ENCODE results near the gene HSP90AB1. TPM values are rescaled to one million over a fixed set of nuclear protein-coding genes. Genes with fewer than 3 reads are reported as not detected.

HSP90AB1 gene
- total RNA-seq, 1 experiment from 2014 or later: 967 TPM

- peaks cover 35% of the 10 kb centered on the region for H3K4me1 Mint-ChIP-seq (ENCODE audit: low read depth, unreplicated experiment)
- Histone ChIP-seq H3K27me3 (replicated peaks; ENCODE audit: control insufficient read depth, insufficient read depth, low read length) (no peaks in the 10 kb centered on the region), H3K4me1 (peaks cover 11% of the 10 kb centered on the region), H3K4me3 (ENCODE audit: low read depth, low read length) (no peak overlapping the region), H3K36me3 (ENCODE audit: control insufficient read depth, insufficient read depth, low read length) (peaks cover 14% of the 10 kb centered on the region), H3K9me3 (no peaks in the 10 kb centered on the region)
- POLR2A ChIA-PET: interaction anchor here (0.5 kb wide), 1 partner anchor 31 kb away, joined by 5 read pairs; no protein-coding TSS in a partner anchor
- H3K9me3 Mint-ChIP-seq (ENCODE audit: unreplicated experiment): no peaks in the 10 kb centered on the region
- peaks cover 91% of the 10 kb centered on the region for H3K36me3 Mint-ChIP-seq (ENCODE audit: insufficient read depth, unreplicated experiment)
- TF ChIP-seq, protein P1, sequence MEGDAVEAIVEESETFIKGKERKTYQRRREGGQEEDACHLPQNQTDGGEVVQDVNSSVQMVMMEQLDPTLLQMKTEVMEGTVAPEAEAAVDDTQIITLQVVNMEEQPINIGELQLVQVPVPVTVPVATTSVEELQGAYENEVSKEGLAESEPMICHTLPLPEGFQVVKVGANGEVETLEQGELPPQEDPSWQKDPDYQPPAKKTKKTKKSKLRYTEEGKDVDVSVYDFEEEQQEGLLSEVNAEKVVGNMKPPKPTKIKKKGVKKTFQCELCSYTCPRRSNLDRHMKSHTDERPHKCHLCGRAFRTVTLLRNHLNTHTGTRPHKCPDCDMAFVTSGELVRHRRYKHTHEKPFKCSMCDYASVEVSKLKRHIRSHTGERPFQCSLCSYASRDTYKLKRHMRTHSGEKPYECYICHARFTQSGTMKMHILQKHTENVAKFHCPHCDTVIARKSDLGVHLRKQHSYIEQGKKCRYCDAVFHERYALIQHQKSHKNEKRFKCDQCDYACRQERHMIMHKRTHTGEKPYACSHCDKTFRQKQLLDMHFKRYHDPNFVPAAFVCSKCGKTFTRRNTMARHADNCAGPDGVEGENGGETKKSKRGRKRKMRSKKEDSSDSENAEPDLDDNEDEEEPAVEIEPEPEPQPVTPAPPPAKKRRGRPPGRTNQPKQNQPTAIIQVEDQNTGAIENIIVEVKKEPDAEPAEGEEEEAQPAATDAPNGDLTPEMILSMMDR (IDR thresholded peaks at IDR 0.05; ENCODE audit: insufficient read depth in 1 of 2, low read depth in 1 of 2, low read length in 1 of 2, severe bottlenecking in 1 of 2, unreplicated experiment in 1 of 2): no peak
- no peak for DNase-seq
- TSS peak; percentile 30 for BruUV-seq (replicated peaks)
- no peak overlapping the region for H3K4me3 Mint-ChIP-seq (ENCODE audit: unreplicated experiment)
- CTCF ChIA-PET: interaction anchor here (0.6 to 3.4 kb wide), 5 partner anchors 15 to 158 kb away, joined by 3 to 18 read pairs (median 3); partner anchors contain the start of genes SLC29A1 and TMEM151B
- intact Hi-C loops (cut with micrococcal nuclease; ENCODE audit: unreplicated experiment): no loop called here
- peak overlapping the region; percentile 42 for H3K27ac Mint-ChIP-seq (ENCODE audit: unreplicated experiment)
- no peaks in the 10 kb centered on the region for H3K27me3 Mint-ChIP-seq (ENCODE audit: insufficient read depth, unreplicated experiment)
Observed at GRCh38 chr6:44254191-44255104, 7.5 kb downstream of the HSP90AB1 start.

GRCh38 chr6:44255105-44255808, 8.4 kb downstream of the HSP90AB1 start:
- CTCF ChIA-PET: interaction anchor here (1.0 to 3.4 kb wide), 3 partner anchors 14 to 159 kb away, joined by 3 to 18 read pairs (median 6); partner anchors contain the start of gene TMEM151B
- Mint-ChIP-seq H3K4me3 (ENCODE audit: unreplicated experiment) (peak overlapping the region; percentile 78), H3K36me3 (ENCODE audit: insufficient read depth, unreplicated experiment) (peaks cover 83% of the 10 kb centered on the region), H3K9me3 (ENCODE audit: unreplicated experiment) (no peaks in the 10 kb centered on the region), H3K27me3 (ENCODE audit: insufficient read depth, unreplicated experiment) (no peaks in the 10 kb centered on the region), H3K4me1 (ENCODE audit: low read depth, unreplicated experiment) (peaks cover 31% of the 10 kb centered on the region), H3K27ac (ENCODE audit: unreplicated experiment) (peak overlapping the region; percentile 42)
- POLR2A ChIA-PET: no interaction called here
- TF ChIP-seq, protein P1 (IDR thresholded peaks at IDR 0.05; ENCODE audit: insufficient read depth in 1 of 2, low read depth in 1 of 2, low read length in 1 of 2, severe bottlenecking in 1 of 2, unreplicated experiment in 1 of 2): no peak
- no peaks in the 10 kb centered on the region for H3K27me3 ChIP-seq (replicated peaks; ENCODE audit: control insufficient read depth, insufficient read depth, low read length)
- peaks cover 8% of the 10 kb centered on the region; the same call in 1 of the 2 replicates for H3K4me1 ChIP-seq
- no peaks in the 10 kb centered on the region for H3K9me3 ChIP-seq
- intact Hi-C loops (cut with micrococcal nuclease; ENCODE audit: unreplicated experiment): no loop called here
- H3K4me3 ChIP-seq (ENCODE audit: low read depth, low read length): no peak overlapping the region
- peaks cover 12% of the 10 kb centered on the region for H3K36me3 ChIP-seq (ENCODE audit: control insufficient read depth, insufficient read depth, low read length)
- no TSS peak for BruUV-seq (replicated peaks)
- peak; percentile 27 to 57 for DNase-seq
